Aorta (tissue), 5 donors: Measurements from ENCODE around the gene PIMREG. TPM values are rescaled to one million over a fixed set of nuclear protein-coding genes. Genes with fewer than 3 reads are reported as not detected.

ENCODE experiments used
- ATAC-seq: fragments of 200-7000 bp; cut with Tn5 transposase; one replicate; pipeline ENCODE4 v1.9.1; 2022; ENCODE audit warnings: moderate library complexity; ENCODE audit not compliant: low FRiP score
- DNase-seq, 2 donors: peaks; one replicate each; pipeline ENCODE4 v3.0.0-alpha.2; 2020
- H3K27ac ChIP-seq, 2 donors: one replicate each; pipeline ENCODE4 v1.5.1; 2013; ENCODE audit warnings: low read length in 2 of 2, mild to moderate bottlenecking in 2 of 2, moderate library complexity in 2 of 2, control low read depth in 1 of 2, inconsistent platforms in 1 of 2, low read depth in 1 of 2
- H3K27me3 ChIP-seq, 2 donors: one replicate each; pipeline ENCODE4 v1.6.1; 2013; ENCODE audit warnings: control low read depth in 1 of 2, low read length in 1 of 2, mild to moderate bottlenecking in 1 of 2, moderate library complexity in 1 of 2; ENCODE audit not compliant: insufficient read depth in 2 of 2, control insufficient read depth in 1 of 2
- H3K36me3 ChIP-seq, 2 donors: one replicate each; pipeline ENCODE4 v1.6.1; 2013; ENCODE audit warnings: control low read depth in 1 of 2, low read length in 1 of 2, mild to moderate bottlenecking in 1 of 2; ENCODE audit not compliant: insufficient read depth in 2 of 2, control insufficient read depth in 1 of 2
- H3K4me1 ChIP-seq, 2 donors: one replicate each; pipeline ENCODE4 v1.6.1; 2013; ENCODE audit warnings: low read length in 2 of 2, control low read depth in 1 of 2, mild to moderate bottlenecking in 1 of 2, moderate library complexity in 1 of 2; ENCODE audit not compliant: insufficient read depth in 2 of 2, control insufficient read depth in 1 of 2
- H3K4me3 ChIP-seq, 2 donors: one replicate each; pipeline ENCODE4 v1.5.1; 2013; ENCODE audit warnings: low read length in 2 of 2, control low read depth in 1 of 2, mild to moderate bottlenecking in 1 of 2
- H3K9me3 ChIP-seq: one replicate; pipeline ENCODE4 v1.6.1; 2013; ENCODE audit warnings: mild to moderate bottlenecking, low read length; ENCODE audit not compliant: control insufficient read depth
- WGBS, 2 donors: extraction: QIAGEN DNeasy Blood & Tissue Kit; methylation state at CpG; one replicate each; pipeline ENCODE4 v1.1.7; 2013; 5-methylcytosine and 5-hydroxymethylcytosine counted together
- intact Hi-C, 2 donors: fragments of 100-400 bp; cut with DNase I; formaldehyde crosslinking; loops; one replicate each; pipeline versions ENCODE4 v1.14.2 to v1.15.0; 2022
- polyA plus RNA-seq, 2 donors: library from polyadenylated mRNA; stranded (reverse); fragments of 200-250 nt; gene quantifications; one replicate each; pipeline ENCODE4 v1.2.3, GENCODE V29; 2013
- total RNA-seq, 2 donors: library from RNA; stranded (reverse); fragmentation: NEBNext Ultra II Directional; extraction: Animal tissue kit (Norgen Biotek cat#: 25700); gene quantifications; one replicate each; pipeline ENCODE4 v1.2.1, GENCODE V29; 2021
- donor health status: healthy with polysubstance abuse.
- donor health status: Bipolar disorder and iron deficiency.
- donor health status: DM: no; HTN: no; CAD: no.
- donor health status: DM: no; HTN: no; CAD: no.
- donor health status: DM: yes; HTN: yes; CAD: no.

The PIMREG gene
- total and polyA plus RNA-seq, 4 donors: 0.50 to 0.84 TPM; not detected in 2

- Histone ChIP-seq H3K4me1 (no peaks in the 10 kb centered on the region), H3K9me3 (no peaks in the 10 kb centered on the region), H3K36me3 (no peaks in the 10 kb centered on the region), H3K27ac (no peak overlapping the region), H3K27me3 (no peaks in the 10 kb centered on the region), H3K4me3 (no peak overlapping the region)
- intact Hi-C loops: loop anchor here (1.0 to 2.0 kb wide), 2 partner anchors 835 kb away; no protein-coding TSS in a partner anchor
- 23 to 24% methylated on average over 13 of the region's 13 CpGs for WGBS, 2 donors
- ATAC-seq (peak; percentile 77), DNase-seq (peak; percentile 86 to 91)
Observed at GRCh38 chr17:6421700-6422604, 22.3 kb upstream of the PIMREG start.

- Histone ChIP-seq H3K27ac (no peak overlapping the region), H3K4me3 (no peak overlapping the region), H3K36me3 (no peaks in the 10 kb centered on the region), H3K27me3 (no peaks in the 10 kb centered on the region), H3K9me3 (no peaks in the 10 kb centered on the region), H3K4me1 (no peaks in the 10 kb centered on the region)
- DNase-seq (no peak), ATAC-seq (no peak)
- WGBS, 2 donors: 61 to 73% methylated on average over 13 of the region's 13 CpGs
- intact Hi-C loops: loop anchor here (1.0 to 2.0 kb wide), 2 partner anchors 835 to 836 kb away; no protein-coding TSS in a partner anchor
Observed at GRCh38 chr17:6422654-6423241, 21.5 kb upstream of the PIMREG start.

- H3K27me3 ChIP-seq: no peaks in the 10 kb centered on the region
- no peak overlapping the region for H3K27ac ChIP-seq
- peak in 1 of 2 donors; percentile 42 for DNase-seq
- ATAC-seq: no peak
- H3K36me3 ChIP-seq: no peaks in the 10 kb centered on the region
- H3K4me3 ChIP-seq: no peak overlapping the region
- H3K9me3 ChIP-seq: no peaks in the 10 kb centered on the region
- H3K4me1 ChIP-seq: no peaks in the 10 kb centered on the region
- 69 to 70% methylated on average over 14 of the region's 14 CpGs for whole genome bisulfite sequencing, 2 donors
- intact Hi-C loops: loop anchor here in 1 of 2 donors (2.0 kb wide), 1 partner anchor 837 kb away; no protein-coding TSS in a partner anchor
Observed at GRCh38 chr17:6423931-6424330, 20.3 kb upstream of the PIMREG start.

- Histone ChIP-seq H3K9me3 (no peaks in the 10 kb centered on the region), H3K4me1 (no peaks in the 10 kb centered on the region), H3K4me3 (no peak overlapping the region), H3K27ac (no peak overlapping the region), H3K27me3 (no peaks in the 10 kb centered on the region), H3K36me3 (no peaks in the 10 kb centered on the region)
- intact Hi-C loops: no loop called here
- 89 to 90% methylated on average over 18 of the region's 18 CpGs for WGBS, 2 donors
- DNase-seq: peak in 1 of 2 donors; percentile 65
- no peak for ATAC-seq
Observed at GRCh38 chr17:6425407-6425806, 18.8 kb upstream of the PIMREG start.

GRCh38 chr17:6426356-6427101 lies 17.7 kb upstream of the PIMREG start:
- H3K27ac ChIP-seq: no peak overlapping the region
- H3K27me3 ChIP-seq: no peaks in the 10 kb centered on the region
- DNase-seq: peak in 1 of 2 donors; percentile 64
- intact Hi-C loops: no loop called here
- no peaks in the 10 kb centered on the region for H3K36me3 ChIP-seq
- H3K9me3 ChIP-seq: no peaks in the 10 kb centered on the region
- H3K4me3 ChIP-seq: no peak overlapping the region
- 86 to 88% methylated on average over 25 of the region's 25 CpGs for WGBS, 2 donors
- no peaks in the 10 kb centered on the region for H3K4me1 ChIP-seq
- no peak for ATAC-seq

GRCh38 chr17:6427279-6427781 lies 16.9 kb upstream of the PIMREG start:
- Histone ChIP-seq H3K27me3 (no peaks in the 10 kb centered on the region), H3K4me1 (no peaks in the 10 kb centered on the region), H3K9me3 (no peaks in the 10 kb centered on the region), H3K36me3 (no peaks in the 10 kb centered on the region), H3K27ac (no peak overlapping the region), H3K4me3 (no peak overlapping the region)
- intact Hi-C loops: no loop called here
- DNase-seq (peak in 1 of 2 donors; percentile 51), ATAC-seq (no peak)
- WGBS, 2 donors: 61 to 65% methylated on average over 7 of the region's 7 CpGs

GRCh38 chr17:6428207-6428965 lies 15.9 kb upstream of the PIMREG start:
- ATAC-seq (no peak), DNase-seq (no peak)
- no peaks in the 10 kb centered on the region for H3K27me3 ChIP-seq
- no peaks in the 10 kb centered on the region for H3K36me3 ChIP-seq
- no peaks in the 10 kb centered on the region for H3K4me1 ChIP-seq
- intact Hi-C loops: no loop called here
- WGBS, 2 donors: 83% methylated on average over 17 of the region's 17 CpGs
- no peak overlapping the region for H3K27ac ChIP-seq
- H3K9me3 ChIP-seq: no peaks in the 10 kb centered on the region
- no peak overlapping the region for H3K4me3 ChIP-seq

- H3K4me3 ChIP-seq: no peak overlapping the region
- intact Hi-C loops: no loop called here
- H3K4me1 ChIP-seq: no peaks in the 10 kb centered on the region
- no peaks in the 10 kb centered on the region for H3K36me3 ChIP-seq
- H3K9me3 ChIP-seq: no peaks in the 10 kb centered on the region
- no peak for ATAC-seq
- no peaks in the 10 kb centered on the region for H3K27me3 ChIP-seq
- DNase-seq: no peak
- no peak overlapping the region for H3K27ac ChIP-seq
- 65 to 81% methylated on average over 7 of the region's 7 CpGs for WGBS, 2 donors
Observed at GRCh38 chr17:6429266-6429665, 15.0 kb upstream of the PIMREG start.
